OCI-LY7 (cell line): Measurements from ENCODE around the gene LAPTM5. TPM values are rescaled to one million over a fixed set of nuclear protein-coding genes. Genes with fewer than 3 reads are reported as not detected.

Source experiments
- BruUV-seq: library from RNA; stranded (reverse); fragments of 400-500 nt; replicated peaks from 2 replicates; lab custom pipeline; 2021; lab: Mats Ljungman, UMichigan
- CTCF ChIA-PET: fragments of 300-600 bp; sonication (Branson Sonifier 250); formaldehyde crosslinking; loops from one replicate; lab custom pipeline; 2022; ENCODE audit warnings: antibody characterized with exemption; ENCODE audit not compliant: unreplicated experiment; lab: Charles Lee
- POLR2A ChIA-PET: fragments of 300-600 bp; sonication (Branson Sonifier 250); formaldehyde crosslinking; loops from one replicate; lab custom pipeline; 2022; ENCODE audit warnings: antibody characterized with exemption; lab: Charles Lee
- DNase-seq: peaks from one replicate; pipeline ENCODE4 v3.0.0-alpha.2; 2015; ENCODE audit warnings: low spot score
- H2AFZ ChIP-seq: fragments of 200-600 bp; sonication (generic), shearing (Covaris generic); 2 replicates; pipeline ENCODE4 v1.6.1; 2014; ENCODE audit warnings: mild to moderate bottlenecking, antibody characterized with exemption, low read length, moderate library complexity
- H3K27ac ChIP-seq: fragments of 200-600 bp; sonication (generic); 2 replicates; pipeline ENCODE4 v1.5.1; 2014; ENCODE audit warnings: mixed run types, low read depth, mild to moderate bottlenecking, moderate library complexity, low read length, inconsistent platforms; ENCODE audit not compliant: poor library complexity, severe bottlenecking
- H3K36me3 ChIP-seq: fragments of 200-600 bp; sonication (generic); 2 replicates; pipeline ENCODE4 v1.6.1; 2014; ENCODE audit warnings: mild to moderate bottlenecking, antibody characterized with exemption, low read length, moderate library complexity, mixed read lengths; ENCODE audit not compliant: insufficient read depth
- H3K4me1 ChIP-seq: fragments of 200-600 bp; sonication (generic); 2 replicates; pipeline ENCODE4 v1.5.1; 2014; ENCODE audit warnings: mild to moderate bottlenecking, low read length; ENCODE audit not compliant: insufficient read depth, poor library complexity, severe bottlenecking
- H3K4me2 ChIP-seq: fragments of 200-600 bp; sonication (generic); 2 replicates; pipeline ENCODE4 v1.6.1; 2014; ENCODE audit warnings: mild to moderate bottlenecking, low read length
- H3K4me3 ChIP-seq: fragments of 200-600 bp; sonication (generic); 2 replicates; pipeline ENCODE4 v1.5.1; 2014; ENCODE audit warnings: mild to moderate bottlenecking, low read depth, low read length; ENCODE audit not compliant: poor library complexity, severe bottlenecking
- H3K79me2 ChIP-seq: fragments of 200-600 bp; sonication (generic); 2 replicates; pipeline ENCODE4 v1.6.1; 2016; ENCODE audit warnings: low read depth, mild to moderate bottlenecking, low read length, moderate library complexity, mixed read lengths; ENCODE audit not compliant: insufficient read depth
- H3K9me2 ChIP-seq: fragments of 200-600 bp; sonication (generic); 2 replicates; pipeline ENCODE4 v1.6.1; 2016; ENCODE audit warnings: mild to moderate bottlenecking, low read length, mixed read lengths; ENCODE audit not compliant: insufficient read depth
- H3K9me3 ChIP-seq: fragments of 200-600 bp; sonication (generic); 2 replicates; pipeline ENCODE4 v1.6.1; 2014; ENCODE audit warnings: mild to moderate bottlenecking, mixed run types, low read length, mixed read lengths
- H4K20me1 ChIP-seq: fragments of 200-600 bp; sonication (generic); 2 replicates; pipeline ENCODE4 v1.6.1; 2014; ENCODE audit warnings: mild to moderate bottlenecking, antibody characterized with exemption, low read length, moderate library complexity, mixed read lengths; ENCODE audit not compliant: insufficient read depth
- EZH2phosphoT487 ChIP-seq: fragments of 200-600 bp; sonication (generic); IDR thresholded peaks from 2 replicates; pipeline ENCODE4 v1.6.1; 2018; ENCODE audit warnings: low read depth, borderline replicate concordance, mild to moderate bottlenecking, mixed run types, antibody characterized with exemption, low read length, moderate library complexity, mixed read lengths
- intact Hi-C: fragments of 100-400 bp; cut with micrococcal nuclease; formaldehyde crosslinking; loops from one replicate; pipeline ENCODE4 v1.10.0; 2022; ENCODE audit not compliant: unreplicated experiment
- total RNA-seq, 2 experiments: library from RNA; depleted of rRNA in 1 of 2; stranded (reverse); fragments of >200 nt in 1 of 2; shearing (Covaris generic) in 1 of 2; gene quantifications; 2 replicates each; pipeline ENCODE4 v1.2.3, GENCODE V29; 2014 to 2022
- TF ChIP-seq, protein P1 (sequence below): fragments of 200-600 bp; sonication (generic); conservative IDR thresholded peaks from 2 replicates; pipeline ENCODE4 v1.5.1; 2014; ENCODE audit warnings: mild to moderate bottlenecking, antibody characterized with exemption, low read length, moderate library complexity, mixed read lengths

Gene LAPTM5
- total RNA-seq, 2 experiments from 2014 or later, result 113 to 137 TPM

DNA sequence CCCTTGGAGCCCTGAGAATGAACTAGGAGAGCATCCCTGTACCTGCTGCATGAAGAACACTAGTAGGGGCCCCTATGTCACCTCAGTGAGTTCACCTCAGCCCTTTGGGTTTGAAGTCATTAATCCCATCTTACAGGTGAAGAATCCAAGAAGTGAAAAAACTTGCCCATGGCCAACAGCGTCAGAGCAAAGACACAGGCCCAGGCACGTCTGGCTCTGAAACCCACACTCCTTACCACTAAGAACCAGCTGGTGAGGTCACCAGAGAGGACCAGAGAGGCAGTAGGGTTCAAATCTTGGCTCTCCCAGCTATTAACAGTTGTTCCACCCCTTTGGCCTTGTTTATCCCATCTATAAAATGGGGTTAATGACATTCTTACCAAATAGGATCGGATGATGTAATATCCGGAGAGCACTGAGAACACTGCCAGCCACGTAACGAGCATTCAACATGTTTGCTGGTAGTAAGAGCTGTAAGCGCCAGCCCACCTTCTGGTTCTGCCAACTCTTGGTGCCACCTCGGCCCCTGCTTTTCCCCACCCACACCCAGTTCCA, 43.0 kb downstream of the LAPTM5 start:
- Histone ChIP-seq H3K79me2 (no peaks in the 10 kb centered on the region), H3K4me3 (no peak overlapping the region), H3K4me1 (peaks cover 4% of the 10 kb centered on the region), H3K9me2 (no peaks in the 10 kb centered on the region), H3K36me3 (no peaks in the 10 kb centered on the region), H3K27ac (no peak overlapping the region), H4K20me1 (no peaks in the 10 kb centered on the region), H3K9me3 (peaks cover 10% of the 10 kb centered on the region; the same call in 1 of the 2 replicates), H2AFZ (no peak overlapping the region), H3K4me2 (no peak overlapping the region)
- TF ChIP-seq EZH2phosphoT487, result no peak
- BruUV-seq, result no TSS peak
- DNase-seq, result no peak
- CTCF ChIA-PET, result no interaction called here
- POLR2A ChIA-PET, result no interaction called here
- intact Hi-C loops, result no loop called here

DNA sequence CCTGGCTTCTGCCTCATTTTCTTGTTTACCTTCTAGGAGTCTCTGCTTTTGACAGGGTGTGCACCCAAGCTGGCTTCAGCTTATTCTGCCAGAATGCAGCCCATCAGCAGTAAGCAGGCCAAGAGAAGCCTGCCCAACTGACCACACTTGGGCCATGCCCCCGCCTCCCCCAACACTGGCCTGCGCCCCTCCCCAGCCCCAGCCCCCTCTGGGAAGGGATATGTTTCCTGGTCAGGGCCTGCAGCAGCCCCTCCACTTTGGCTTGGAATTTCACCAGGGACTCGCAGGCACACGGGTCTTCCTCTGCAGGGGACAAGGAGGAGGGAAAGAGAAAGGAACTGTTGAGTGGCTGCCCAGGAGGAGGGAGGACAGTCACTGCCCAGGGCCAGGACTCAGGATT, 43.5 kb downstream of the LAPTM5 start:
- H3K36me3 ChIP-seq, result no peaks in the 10 kb centered on the region
- H3K4me2 ChIP-seq, result no peak overlapping the region
- POLR2A ChIA-PET, result no interaction called here
- CTCF ChIA-PET, result no interaction called here
- H3K9me2 ChIP-seq, result no peaks in the 10 kb centered on the region
- intact Hi-C loops, result no loop called here
- no peaks in the 10 kb centered on the region for H3K4me1 ChIP-seq
- no peak overlapping the region for H3K27ac ChIP-seq
- TF ChIP-seq, protein P1, sequence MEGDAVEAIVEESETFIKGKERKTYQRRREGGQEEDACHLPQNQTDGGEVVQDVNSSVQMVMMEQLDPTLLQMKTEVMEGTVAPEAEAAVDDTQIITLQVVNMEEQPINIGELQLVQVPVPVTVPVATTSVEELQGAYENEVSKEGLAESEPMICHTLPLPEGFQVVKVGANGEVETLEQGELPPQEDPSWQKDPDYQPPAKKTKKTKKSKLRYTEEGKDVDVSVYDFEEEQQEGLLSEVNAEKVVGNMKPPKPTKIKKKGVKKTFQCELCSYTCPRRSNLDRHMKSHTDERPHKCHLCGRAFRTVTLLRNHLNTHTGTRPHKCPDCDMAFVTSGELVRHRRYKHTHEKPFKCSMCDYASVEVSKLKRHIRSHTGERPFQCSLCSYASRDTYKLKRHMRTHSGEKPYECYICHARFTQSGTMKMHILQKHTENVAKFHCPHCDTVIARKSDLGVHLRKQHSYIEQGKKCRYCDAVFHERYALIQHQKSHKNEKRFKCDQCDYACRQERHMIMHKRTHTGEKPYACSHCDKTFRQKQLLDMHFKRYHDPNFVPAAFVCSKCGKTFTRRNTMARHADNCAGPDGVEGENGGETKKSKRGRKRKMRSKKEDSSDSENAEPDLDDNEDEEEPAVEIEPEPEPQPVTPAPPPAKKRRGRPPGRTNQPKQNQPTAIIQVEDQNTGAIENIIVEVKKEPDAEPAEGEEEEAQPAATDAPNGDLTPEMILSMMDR, result no peak
- no peak for TF ChIP-seq EZH2phosphoT487
- H3K4me3 ChIP-seq, result no peak overlapping the region
- no peak for DNase-seq
- peaks cover 10% of the 10 kb centered on the region; the same call in 1 of the 2 replicates for H3K9me3 ChIP-seq
- H3K79me2 ChIP-seq, result no peaks in the 10 kb centered on the region
- no peaks in the 10 kb centered on the region for H4K20me1 ChIP-seq
- H2AFZ ChIP-seq, result no peak overlapping the region
- no TSS peak for BruUV-seq

DNA sequence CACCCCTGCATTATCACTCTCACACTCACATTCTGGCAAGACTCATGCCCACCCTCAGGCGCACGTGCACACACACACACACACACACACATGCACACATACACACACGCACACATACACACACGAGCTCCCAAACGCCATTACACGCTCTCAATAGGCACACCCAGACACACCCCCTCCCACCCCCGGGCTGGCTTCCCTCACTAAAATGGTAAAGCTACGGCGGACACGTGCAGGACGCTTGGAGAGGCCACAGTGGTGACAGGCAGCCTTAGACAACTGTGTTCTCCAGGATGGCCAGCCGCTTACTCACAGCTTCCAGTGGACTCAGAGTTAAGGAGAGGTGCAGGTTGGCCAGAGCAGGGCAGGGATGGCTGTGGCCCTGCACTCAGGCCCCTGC, 44.3 kb downstream of the LAPTM5 start:
- Histone ChIP-seq H4K20me1 (no peaks in the 10 kb centered on the region), H3K9me3 (peaks cover 10% of the 10 kb centered on the region; the same call in 1 of the 2 replicates), H3K9me2 (no peaks in the 10 kb centered on the region), H3K27ac (no peak overlapping the region), H3K4me2 (no peak overlapping the region), H2AFZ (no peak overlapping the region), H3K79me2 (no peaks in the 10 kb centered on the region), H3K36me3 (no peaks in the 10 kb centered on the region), H3K4me3 (no peak overlapping the region), H3K4me1 (no peaks in the 10 kb centered on the region)
- intact Hi-C loops, result no loop called here
- POLR2A ChIA-PET, result no interaction called here
- CTCF ChIA-PET, result no interaction called here
- no peak for DNase-seq
- no TSS peak for BruUV-seq
- TF ChIP-seq, protein P1, result no peak
- no peak for TF ChIP-seq EZH2phosphoT487
